Body of pancreas (tissue), 4 donors: ENCODE data around the gene TENM4. TPM values are rescaled to one million over a fixed set of nuclear protein-coding genes. Genes with fewer than 3 reads are reported as not detected.

Experiments used
- ATAC-seq: fragments of 150-250 bp; one replicate; pipeline ENCODE4 v1.9.1; 2016
- DNase-seq, 4 donors: peaks; one replicate each; pipeline ENCODE4 v3.0.0-alpha.2; 2019
- H3K27ac ChIP-seq, 4 donors: fragments of 200-600 bp; sonication (generic); 1 replicate in 3 of 4; 2 replicates in 1 of 4; pipeline versions ENCODE4 v1.5.1 to v1.6.1; 2016 to 2019; ENCODE audit warnings: mild to moderate bottlenecking in 1 of 4, mixed read lengths in 1 of 4, moderate library complexity in 1 of 4
- H3K27me3 ChIP-seq, 2 donors: fragments of 200-600 bp; sonication (generic); one replicate each; pipeline ENCODE4 v1.6.0; 2016; ENCODE audit warnings: mild to moderate bottlenecking in 1 of 2
- H3K36me3 ChIP-seq, 2 donors: fragments of 200-600 bp; sonication (generic); replicated peaks in 1 of 2; 2 replicates each; pipeline ENCODE4 v1.5.1; 2016; ENCODE audit warnings: low read depth in 2 of 2; ENCODE audit not compliant: insufficient read depth in 1 of 2
- H3K4me1 ChIP-seq: fragments of 200-600 bp; sonication (generic); one replicate; pipeline ENCODE4 v1.6.0; 2016
- H3K4me3 ChIP-seq, 2 donors: fragments of 200-600 bp; sonication (generic); 1 replicate in 1 of 2; 2 replicates in 1 of 2; pipeline ENCODE4 v1.5.1; 2016 to 2019
- H3K9me3 ChIP-seq, 3 donors: fragments of 200-600 bp; sonication (generic); 1 replicate in 2 of 3; 2 replicates in 1 of 3; pipeline ENCODE4 v1.5.1; 2016
- POLR2A ChIP-seq, 3 donors: fragments of 450-650 bp; IDR thresholded peaks; one replicate each; pipeline ENCODE4 v1.6.1; 2016; ENCODE audit warnings: antibody characterized with exemption in 3 of 3, mild to moderate bottlenecking in 2 of 3
- WGBS, 2 donors: methylation state at CpG; one replicate each; pipeline ENCODE4 v1.1.5; 2017; 5-methylcytosine and 5-hydroxymethylcytosine counted together
- intact Hi-C: fragments of 100-400 bp; cut with DNase I; formaldehyde crosslinking; loops from one replicate; pipeline ENCODE4 v1.15.1; 2023
- total RNA-seq, 2 donors: library from RNA; depleted of rRNA; stranded (reverse); fragments of >200 nt; gene quantifications; one replicate each; pipeline ENCODE4 v1.1.0, GENCODE V29; 2016
- TF ChIP-seq, protein P1 (sequence below), 7 experiments: fragments of 450-650 bp in 4 of 7; fragments of 200-600 bp in 3 of 7; sonication (generic) in 3 of 7; IDR thresholded peaks; one replicate each; pipeline ENCODE4 v1.5.1; 2016 to 2019; ENCODE audit warnings: antibody characterized with exemption in 7 of 7

TENM4 gene
- total RNA-seq, 2 donors from 2014 or later: 0.78 to 6.6 TPM

DNA sequence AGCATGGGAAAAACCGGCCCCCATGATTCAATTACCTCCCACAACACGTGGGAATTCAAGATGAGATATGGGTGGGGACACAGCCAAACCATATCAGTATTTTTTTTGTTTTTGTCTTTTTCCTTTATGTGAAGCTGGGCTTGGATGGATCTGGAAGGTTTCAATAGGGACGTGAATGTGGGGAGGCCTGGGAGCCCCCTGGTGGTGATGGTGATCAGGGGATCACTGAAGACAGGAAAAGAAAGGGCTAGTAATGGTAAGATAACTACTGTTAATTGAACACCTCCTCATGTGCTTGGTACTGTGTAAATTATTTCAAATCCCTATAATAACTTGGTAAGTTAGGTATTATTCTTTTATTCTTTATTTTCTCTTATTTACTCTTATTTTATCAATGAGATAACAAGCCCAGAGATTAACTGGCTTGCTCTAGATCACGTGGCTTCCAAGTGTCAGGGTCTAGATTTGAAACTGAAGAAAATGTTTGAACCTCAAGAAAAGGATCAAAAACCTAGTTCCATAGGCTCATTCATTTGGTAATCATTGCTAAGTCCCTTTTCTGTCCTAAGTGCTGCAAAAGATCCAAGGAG, 364.2 kb downstream of the TENM4 start:
- 53 to 59% methylated on average over 4 of the region's 4 CpGs for WGBS, 2 donors
- no peak for ATAC-seq
- peak; percentile 44 to 70 (median 56) for DNase-seq
- Histone ChIP-seq H3K27ac (no peak overlapping the region), H3K4me1 (peaks cover 7% of the 10 kb centered on the region), H3K27me3 (no peaks in the 10 kb centered on the region), H3K4me3 (no peak overlapping the region), H3K36me3 (no peaks in the 10 kb centered on the region), H3K9me3 (no peaks in the 10 kb centered on the region)
- no peak for TF ChIP-seq POLR2A (IDR thresholded peaks at IDR 0.05)
- TF ChIP-seq, protein P1, sequence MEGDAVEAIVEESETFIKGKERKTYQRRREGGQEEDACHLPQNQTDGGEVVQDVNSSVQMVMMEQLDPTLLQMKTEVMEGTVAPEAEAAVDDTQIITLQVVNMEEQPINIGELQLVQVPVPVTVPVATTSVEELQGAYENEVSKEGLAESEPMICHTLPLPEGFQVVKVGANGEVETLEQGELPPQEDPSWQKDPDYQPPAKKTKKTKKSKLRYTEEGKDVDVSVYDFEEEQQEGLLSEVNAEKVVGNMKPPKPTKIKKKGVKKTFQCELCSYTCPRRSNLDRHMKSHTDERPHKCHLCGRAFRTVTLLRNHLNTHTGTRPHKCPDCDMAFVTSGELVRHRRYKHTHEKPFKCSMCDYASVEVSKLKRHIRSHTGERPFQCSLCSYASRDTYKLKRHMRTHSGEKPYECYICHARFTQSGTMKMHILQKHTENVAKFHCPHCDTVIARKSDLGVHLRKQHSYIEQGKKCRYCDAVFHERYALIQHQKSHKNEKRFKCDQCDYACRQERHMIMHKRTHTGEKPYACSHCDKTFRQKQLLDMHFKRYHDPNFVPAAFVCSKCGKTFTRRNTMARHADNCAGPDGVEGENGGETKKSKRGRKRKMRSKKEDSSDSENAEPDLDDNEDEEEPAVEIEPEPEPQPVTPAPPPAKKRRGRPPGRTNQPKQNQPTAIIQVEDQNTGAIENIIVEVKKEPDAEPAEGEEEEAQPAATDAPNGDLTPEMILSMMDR (IDR thresholded peaks at IDR 0.05): peak; percentile 19 to 64 (median 55)
- intact Hi-C loops: no loop called here

DNA sequence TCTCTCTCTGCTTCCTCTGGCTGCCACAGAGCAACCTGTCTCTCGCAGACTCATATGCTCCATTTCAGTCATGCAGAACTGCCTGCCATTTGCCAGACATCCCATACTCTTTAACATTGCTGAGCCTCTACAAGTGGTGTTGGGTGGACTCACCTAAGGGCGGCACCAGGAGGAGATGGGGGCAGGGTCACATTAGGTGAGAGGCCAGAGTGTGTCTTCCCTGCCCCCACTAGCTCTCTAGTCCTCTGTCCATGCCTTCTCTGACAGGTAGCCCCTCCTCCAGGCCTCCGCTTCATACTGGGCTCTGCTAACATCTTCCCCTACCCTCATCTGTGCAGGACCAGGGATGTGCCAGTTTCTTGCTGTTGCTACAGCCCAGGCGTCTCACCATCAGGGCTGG, 366.3 kb downstream of the TENM4 start:
- TF ChIP-seq POLR2A (IDR thresholded peaks at IDR 0.05): no peak
- TF ChIP-seq, protein P1 (IDR thresholded peaks at IDR 0.05): no peak
- no peak for ATAC-seq
- Histone ChIP-seq H3K4me1 (no peaks in the 10 kb centered on the region), H3K27ac (no peak overlapping the region), H3K4me3 (no peak overlapping the region), H3K27me3 (no peaks in the 10 kb centered on the region), H3K36me3 (no peaks in the 10 kb centered on the region), H3K9me3 (no peaks in the 10 kb centered on the region)
- intact Hi-C loops: no loop called here
- WGBS, 2 donors: 96 to 98% methylated on average over 4 of the region's 4 CpGs
- DNase-seq: no peak

DNA sequence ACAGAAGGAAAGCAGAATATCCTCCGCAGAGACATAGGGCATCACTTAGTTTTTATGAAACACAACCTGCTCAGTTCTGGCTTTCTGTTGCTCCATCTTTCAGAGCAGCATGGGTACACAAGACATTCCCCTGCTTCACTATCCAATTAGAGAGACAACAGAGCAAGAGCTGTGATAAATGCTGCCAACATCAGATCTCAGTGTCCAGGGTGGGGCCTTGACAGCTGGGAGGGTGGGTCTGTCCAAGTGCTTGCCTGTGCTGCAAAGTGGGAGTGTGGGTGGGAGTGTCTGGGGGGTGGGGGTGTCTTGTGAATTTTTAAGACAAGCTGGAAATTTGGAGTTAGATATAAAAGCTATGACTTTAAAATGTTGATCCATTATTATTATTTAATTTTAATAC, 369.6 kb downstream of the TENM4 start:
- Histone ChIP-seq H3K36me3 (no peaks in the 10 kb centered on the region), H3K27ac (no peak overlapping the region), H3K4me1 (no peaks in the 10 kb centered on the region), H3K9me3 (no peaks in the 10 kb centered on the region), H3K4me3 (no peak overlapping the region), H3K27me3 (no peaks in the 10 kb centered on the region)
- DNase-seq: no peak
- intact Hi-C loops: no loop called here
- TF ChIP-seq, protein P1 (IDR thresholded peaks at IDR 0.05): no peak
- TF ChIP-seq POLR2A (IDR thresholded peaks at IDR 0.05): no peak
- 87 to 93% methylated on average over 1 of the region's 1 CpG for WGBS, 2 donors
- ATAC-seq: no peak

DNA sequence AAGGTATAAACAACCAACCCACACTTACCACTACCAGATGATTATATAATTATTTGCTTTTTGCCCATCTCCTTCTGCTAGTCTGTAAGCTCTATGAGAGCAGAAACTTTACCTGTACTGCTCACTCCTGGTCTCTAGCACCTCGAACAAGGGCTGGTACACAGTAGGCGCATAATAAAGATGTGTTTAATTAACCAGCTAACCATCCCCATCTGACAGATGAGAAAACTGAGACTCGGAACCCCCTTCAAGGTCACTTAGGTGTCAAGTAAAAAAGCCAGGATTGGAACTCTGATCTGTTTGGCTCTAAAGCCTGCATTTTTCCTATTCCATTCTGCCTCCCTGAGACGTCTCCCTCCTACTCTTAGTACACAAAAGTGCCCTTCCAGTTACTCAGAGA, 370.3 kb downstream of the TENM4 start:
- intact Hi-C loops: no loop called here
- Histone ChIP-seq H3K4me3 (no peak overlapping the region), H3K9me3 (no peaks in the 10 kb centered on the region), H3K36me3 (no peaks in the 10 kb centered on the region), H3K27me3 (no peaks in the 10 kb centered on the region), H3K4me1 (no peaks in the 10 kb centered on the region), H3K27ac (no peak overlapping the region)
- DNase-seq (no peak), ATAC-seq (no peak)
- WGBS, 2 donors: 47 to 64% methylated on average over 4 of the region's 4 CpGs
- TF ChIP-seq POLR2A (IDR thresholded peaks at IDR 0.05): no peak
- TF ChIP-seq, protein P1 (IDR thresholded peaks at IDR 0.05): no peak

DNA sequence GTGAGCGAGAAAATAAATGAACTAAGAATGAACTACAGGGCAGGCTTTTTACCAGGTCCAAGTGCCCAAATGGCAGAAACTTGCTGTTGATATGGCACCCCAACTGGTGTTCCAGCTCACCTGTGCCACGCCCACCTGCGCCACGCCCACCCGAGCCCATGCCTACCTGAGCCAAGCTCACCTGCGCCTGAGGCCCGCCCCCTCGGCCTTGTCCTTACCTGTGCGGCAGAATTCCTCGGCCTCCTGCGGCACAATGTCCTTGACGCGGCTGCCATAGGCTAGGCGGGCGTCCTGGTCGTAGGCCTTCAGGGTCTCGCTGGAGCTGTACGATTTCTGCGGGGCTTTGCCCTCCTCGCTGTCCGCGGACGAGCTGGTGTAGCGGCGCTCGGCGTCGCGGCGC, 371.3 kb downstream of the TENM4 start:
- Histone ChIP-seq H3K4me3 (no peak overlapping the region), H3K36me3 (no peaks in the 10 kb centered on the region), H3K27me3 (no peaks in the 10 kb centered on the region), H3K9me3 (no peaks in the 10 kb centered on the region), H3K4me1 (peaks cover 3% of the 10 kb centered on the region), H3K27ac (no peak overlapping the region)
- no peak for ATAC-seq
- intact Hi-C loops: no loop called here
- WGBS, 2 donors: 92 to 94% methylated on average over 30 of the region's 30 CpGs
- TF ChIP-seq, protein P1 (IDR thresholded peaks at IDR 0.05): no peak
- TF ChIP-seq POLR2A (IDR thresholded peaks at IDR 0.05): no peak
- DNase-seq: no peak
